ENCODE data around the gene MME. TPM values are rescaled to one million over a fixed set of nuclear protein-coding genes. Genes with fewer than 3 reads are reported as not detected.

The MME gene
- polyA plus RNA-seq, 3 donors: 0.27 to 1.0 (median 0.73) TPM

- H3K4me3 ChIP-seq (replicated peaks in 1 of 3; ENCODE audit: low read depth in 2 of 3, low read length in 3 of 3): no peak overlapping the region
- Mint-ChIP-seq H3K27me3 (ENCODE audit: low read depth in 3 of 3) (peaks cover 0 to 1% (median 0%) of the 10 kb centered on the region in 3 donors), H3K36me3 (no peaks in the 10 kb centered on the region), H3K4me1 (peaks cover 10% of the 10 kb centered on the region), H3K4me3 (no peak overlapping the region), H3K9me3 (no peaks in the 10 kb centered on the region), H3K27ac (no peak overlapping the region)
- no peaks in the 10 kb centered on the region for H4K20me1 ChIP-seq (ENCODE audit: insufficient read depth, low read length)
- H3K27ac ChIP-seq (ENCODE audit: low read depth in 1 of 2, low read length in 2 of 2): no peak overlapping the region
- peaks cover 0 to 9% of the 10 kb centered on the region in 2 donors for H3K4me1 ChIP-seq (ENCODE audit: control insufficient read depth in 1 of 2, insufficient read depth in 2 of 2, low read length in 2 of 2)
- intact Hi-C loops (cut with micrococcal nuclease): no loop called here
- no peaks in the 10 kb centered on the region for H3K27me3 ChIP-seq (ENCODE audit: control insufficient read depth in 2 of 2, insufficient read depth in 2 of 2, low read length in 2 of 2)
- no peak overlapping the region for H3K4me2 ChIP-seq (replicated peaks; ENCODE audit: extremely low read depth, low read length, poor library complexity, severe bottlenecking)
- H3K9me3 ChIP-seq (replicated peaks in 1 of 2; ENCODE audit: control insufficient read depth in 1 of 2, insufficient read depth in 1 of 2, low read length in 2 of 2): no peaks in the 10 kb centered on the region
- TF ChIP-seq CTCF (IDR thresholded peaks at IDR 0.05): no peak
- no peak for DNase-seq
- H2AFZ ChIP-seq (ENCODE audit: insufficient read depth, low read depth, low read length, poor library complexity, severe bottlenecking): peak overlapping the region; percentile 14
- WGBS (ENCODE audit: insufficient coverage): no CpG with 5 or more reads among the region's 2 CpGs
- no peaks in the 10 kb centered on the region for H3K79me2 ChIP-seq (ENCODE audit: insufficient read depth, low read length)
- H3K36me3 ChIP-seq (replicated peaks in 1 of 2; ENCODE audit: control insufficient read depth in 1 of 2, insufficient read depth in 2 of 2, low read length in 2 of 2): no peaks in the 10 kb centered on the region
- H3K9ac ChIP-seq (ENCODE audit: insufficient read depth, low read length, poor library complexity, severe bottlenecking): no peak overlapping the region
Observed at GRCh38 chr3:155185631-155186071, 105.5 kb downstream of the MME start.

GRCh38 chr3:155188031-155188430 lies 107.9 kb downstream of the MME start:
- no peaks in the 10 kb centered on the region for H3K36me3 ChIP-seq (replicated peaks in 1 of 2; ENCODE audit: control insufficient read depth in 1 of 2, insufficient read depth in 2 of 2, low read length in 2 of 2)
- WGBS (ENCODE audit: insufficient coverage): no CpG with 5 or more reads among the region's 2 CpGs
- H3K27ac Mint-ChIP-seq: peak overlapping the region in 1 of 7 donors; percentile 5
- intact Hi-C loops (cut with micrococcal nuclease): no loop called here
- no peak overlapping the region for H3K4me3 Mint-ChIP-seq
- no peak overlapping the region for H3K4me2 ChIP-seq (replicated peaks; ENCODE audit: extremely low read depth, low read length, poor library complexity, severe bottlenecking)
- no peak overlapping the region for H2AFZ ChIP-seq (ENCODE audit: insufficient read depth, low read depth, low read length, poor library complexity, severe bottlenecking)
- peaks cover 0 to 1% (median 0%) of the 10 kb centered on the region in 3 donors for H3K27me3 Mint-ChIP-seq (ENCODE audit: low read depth in 3 of 3)
- no peak for TF ChIP-seq CTCF (IDR thresholded peaks at IDR 0.05)
- H3K27me3 ChIP-seq (ENCODE audit: control insufficient read depth in 2 of 2, insufficient read depth in 2 of 2, low read length in 2 of 2): no peaks in the 10 kb centered on the region
- no peaks in the 10 kb centered on the region for H3K9me3 ChIP-seq (replicated peaks in 1 of 2; ENCODE audit: control insufficient read depth in 1 of 2, insufficient read depth in 1 of 2, low read length in 2 of 2)
- no peak overlapping the region for H3K27ac ChIP-seq (ENCODE audit: low read depth in 1 of 2, low read length in 2 of 2)
- H3K9ac ChIP-seq (ENCODE audit: insufficient read depth, low read length, poor library complexity, severe bottlenecking): no peak overlapping the region
- no peaks in the 10 kb centered on the region for H3K36me3 Mint-ChIP-seq
- H4K20me1 ChIP-seq (ENCODE audit: insufficient read depth, low read length): no peaks in the 10 kb centered on the region
- no peak for DNase-seq
- peaks cover 10% of the 10 kb centered on the region for H3K4me1 Mint-ChIP-seq
- H3K4me3 ChIP-seq (replicated peaks in 1 of 3; ENCODE audit: low read depth in 2 of 3, low read length in 3 of 3): no peak overlapping the region
- H3K4me1 ChIP-seq (ENCODE audit: control insufficient read depth in 1 of 2, insufficient read depth in 2 of 2, low read length in 2 of 2): peaks cover 0 to 9% of the 10 kb centered on the region in 2 donors
- H3K9me3 Mint-ChIP-seq: no peaks in the 10 kb centered on the region
- H3K79me2 ChIP-seq (ENCODE audit: insufficient read depth, low read length): no peaks in the 10 kb centered on the region

Measured in CD14-positive monocyte (primary cell).